ENCODE measurements around the gene FOXF1. TPM values are rescaled to one million over a fixed set of nuclear protein-coding genes. Genes with fewer than 3 reads are reported as not detected.

Gene FOXF1
- total RNA-seq, 1 experiment from 2014 or later, result 2.2 TPM

DNA sequence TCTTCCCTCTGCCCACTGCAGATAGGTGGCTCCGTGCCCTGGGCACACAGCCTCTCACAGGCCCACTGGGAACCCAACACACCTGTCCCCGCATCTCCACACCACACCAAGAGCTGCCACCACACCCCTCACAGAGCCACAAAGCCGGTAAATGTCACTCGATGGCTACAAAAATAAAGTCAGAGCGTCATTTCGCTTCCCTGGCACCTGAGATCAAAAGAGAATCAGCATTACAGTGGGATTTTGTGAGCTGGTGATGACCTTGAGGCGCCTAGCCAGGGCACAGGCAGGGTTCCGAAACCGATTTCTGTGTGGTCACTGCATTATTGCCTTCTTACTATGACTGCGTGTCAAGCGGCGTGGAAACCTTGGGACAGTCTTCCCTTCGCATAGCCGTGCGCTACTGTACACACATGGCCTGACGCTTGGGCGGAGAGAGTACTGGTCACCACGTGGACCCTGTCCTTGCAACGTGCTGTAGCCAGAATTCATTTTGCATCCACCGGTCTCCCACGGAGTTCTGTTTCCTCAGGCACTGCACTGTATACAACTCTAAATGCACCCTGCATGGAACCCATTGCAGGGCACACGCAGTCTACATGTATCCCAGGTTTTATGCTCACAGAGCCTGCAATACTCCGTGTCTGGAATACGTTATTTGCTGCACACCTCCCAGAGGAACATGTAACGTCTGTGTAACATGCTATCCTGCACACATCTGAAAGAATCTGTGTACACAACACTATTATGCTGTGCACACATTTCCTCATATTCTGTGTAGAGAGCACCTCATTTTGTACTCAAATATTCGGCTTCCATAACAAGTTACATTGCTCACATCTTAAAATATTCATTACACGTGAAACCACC is 5.8 kb upstream of the FOXF1 start:
- DNase-seq (ENCODE audit: low read depth), result no peak

DNA sequence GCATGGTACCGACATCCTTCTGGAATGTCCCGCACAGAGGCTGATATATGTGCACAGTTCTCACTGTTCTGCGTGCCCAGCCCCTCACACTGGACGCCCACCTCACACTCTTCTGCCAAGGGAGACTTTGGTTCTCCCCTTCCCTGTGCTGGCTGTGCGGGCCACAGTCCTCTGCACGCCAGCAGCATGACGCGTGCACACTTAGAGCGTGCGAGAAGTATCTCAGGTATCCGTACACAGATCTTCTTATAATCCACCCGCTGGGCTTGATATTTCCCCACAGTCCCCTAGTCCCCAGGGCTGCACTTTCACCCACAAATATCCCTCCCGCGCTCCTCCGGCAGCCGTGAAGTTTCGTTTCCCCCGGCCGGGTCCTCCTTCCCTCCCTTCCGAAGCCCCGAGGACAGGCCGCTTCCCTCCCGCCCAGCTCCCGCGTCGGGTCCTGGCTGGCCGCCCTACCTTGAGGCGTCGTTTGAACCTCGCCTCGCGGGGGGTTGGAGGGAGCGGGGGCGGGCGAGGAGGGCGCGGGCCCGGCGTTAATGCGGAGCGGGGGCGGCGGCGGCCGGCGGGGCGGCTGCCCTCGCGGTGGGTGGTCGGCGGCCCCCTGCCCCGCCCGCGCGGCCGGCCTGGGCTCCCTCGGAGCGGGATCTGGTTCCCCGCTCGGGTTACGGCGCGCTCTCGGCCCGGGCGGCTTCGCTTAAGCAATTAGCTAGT is 5.0 kb upstream of the FOXF1 start:
- peak; percentile 46 for DNase-seq (ENCODE audit: low read depth)

DNA sequence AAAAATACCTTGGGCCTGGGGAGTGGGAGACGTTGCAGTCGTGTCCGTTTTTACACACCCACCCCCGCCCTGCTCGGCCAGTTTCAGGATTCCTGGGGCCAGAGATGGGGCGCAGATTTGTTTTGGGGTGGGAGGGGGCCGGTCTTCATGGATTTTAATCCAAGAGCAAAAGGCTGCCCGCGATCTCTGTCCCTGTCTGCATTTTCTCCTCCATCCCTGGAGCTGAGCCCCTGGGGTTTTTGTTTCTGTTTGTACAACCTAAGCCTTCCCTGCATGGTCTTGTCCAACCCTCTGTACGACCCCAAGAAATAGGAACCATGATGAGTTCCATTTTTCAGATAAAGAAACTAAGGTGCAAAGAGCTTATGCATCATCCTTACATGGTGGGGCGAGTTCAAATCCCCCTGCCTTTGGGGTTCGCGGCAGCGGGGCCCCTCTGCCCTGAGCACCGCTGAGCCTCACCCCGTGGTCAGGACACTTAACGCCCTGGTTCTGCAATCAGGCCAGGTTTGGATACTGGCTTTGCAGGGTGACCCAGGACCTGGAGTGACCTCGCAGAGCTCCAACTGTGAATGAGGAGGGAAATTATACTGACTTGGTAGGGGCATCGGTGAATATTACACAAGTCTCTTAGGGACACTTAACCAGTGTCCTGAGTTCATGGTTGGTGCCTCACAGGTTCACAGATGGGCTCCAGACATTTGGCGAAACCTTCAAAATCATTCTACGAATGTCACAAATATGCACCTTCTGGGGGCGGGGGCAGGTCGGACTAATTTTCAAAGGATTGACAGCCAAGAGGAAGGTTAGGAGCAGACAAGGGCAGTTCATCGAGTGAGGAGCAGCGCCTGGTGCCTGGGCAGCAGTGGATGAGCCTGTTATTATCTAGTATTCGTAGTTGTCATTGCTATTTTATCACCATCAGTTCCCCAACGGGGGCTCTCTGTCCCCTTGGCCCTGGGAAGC is 4.1 kb upstream of the FOXF1 start:
- DNase-seq (ENCODE audit: low read depth), result no peak

DNA sequence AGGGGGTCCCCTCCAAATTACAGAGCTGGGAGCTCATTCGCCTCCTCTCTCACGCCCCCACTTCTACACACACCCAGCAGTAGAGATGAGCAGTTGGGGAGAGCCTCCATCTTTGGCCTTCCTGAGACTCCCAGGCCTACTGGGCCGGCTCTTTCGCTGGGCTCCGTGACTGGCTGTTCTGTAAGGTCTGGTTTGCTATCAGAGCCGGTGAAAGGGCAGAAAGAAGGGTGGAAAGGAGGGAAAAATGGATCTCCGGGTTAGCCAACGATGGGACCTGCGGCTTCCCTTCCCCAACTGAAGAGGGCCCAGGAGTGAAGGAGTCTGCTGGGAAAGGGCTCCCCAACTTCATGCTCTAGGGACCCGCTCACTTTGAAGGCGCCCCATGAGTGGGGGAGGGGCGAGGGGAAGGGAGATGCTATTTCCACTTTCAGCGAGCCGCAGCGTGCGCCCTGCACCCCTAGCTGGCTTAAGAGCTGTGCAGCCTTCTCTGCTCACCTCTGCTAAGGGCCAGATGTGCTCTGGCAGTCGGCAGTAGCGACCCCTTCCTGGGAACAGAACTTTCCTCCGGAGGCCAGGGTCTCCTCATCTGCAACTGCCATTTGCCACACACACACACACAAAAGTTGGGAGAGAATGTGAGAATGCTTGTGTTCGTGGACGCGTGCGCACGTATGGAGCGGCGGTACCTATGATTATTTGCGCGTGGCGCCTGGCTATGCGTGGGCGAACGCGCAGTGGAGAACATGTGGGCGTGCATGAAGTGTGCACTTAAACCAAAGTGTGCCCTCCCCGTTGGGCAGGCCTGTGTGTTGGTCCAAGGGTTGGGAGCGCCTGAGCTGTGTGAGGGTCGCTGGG is 2.9 kb upstream of the FOXF1 start:
- DNase-seq (ENCODE audit: low read depth), result no peak

DNA sequence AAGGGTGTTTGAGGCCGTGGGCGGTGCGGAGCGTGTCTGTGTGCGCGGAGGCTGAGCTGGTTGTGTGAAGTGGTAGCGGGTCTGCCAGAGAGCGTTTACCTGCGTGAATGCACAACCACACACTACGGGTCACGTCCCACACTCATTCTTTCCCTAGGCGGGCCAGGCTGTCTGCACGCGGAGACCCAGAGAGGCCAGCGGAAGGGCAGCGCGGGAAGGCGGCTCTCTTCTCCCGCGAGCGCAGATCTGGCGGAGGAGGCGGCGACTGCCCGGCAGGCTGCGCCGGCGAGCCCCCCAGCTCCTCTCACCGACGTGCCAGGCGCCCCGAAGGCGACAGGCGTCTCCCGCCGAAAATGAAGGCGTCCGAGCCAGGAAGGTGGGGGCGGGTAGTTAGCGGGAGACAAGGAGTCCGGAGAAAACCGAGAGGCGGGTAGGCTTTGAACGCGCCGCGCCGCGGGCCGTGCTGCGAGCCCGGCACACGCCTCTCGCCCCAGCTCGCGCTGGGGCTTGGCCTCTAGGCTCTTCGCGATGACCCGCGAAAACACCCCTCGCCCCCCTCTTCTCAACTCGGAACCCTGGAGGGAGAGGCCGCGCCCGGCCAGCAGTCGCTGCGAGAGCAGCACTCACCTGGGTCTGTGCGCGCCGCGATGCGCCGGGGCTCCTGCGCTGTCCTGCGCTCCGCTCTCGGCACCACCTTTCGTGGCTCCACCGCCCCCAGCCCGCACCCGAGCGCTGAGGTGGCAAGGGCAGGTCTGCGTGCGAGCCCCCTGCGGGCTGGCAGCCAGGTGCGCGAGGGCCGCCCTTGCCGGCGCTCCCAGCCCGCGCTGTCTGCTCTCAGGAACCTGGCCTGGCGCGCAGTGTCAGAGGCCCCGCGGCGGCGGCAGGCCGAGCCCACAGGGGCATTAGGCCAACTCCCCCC is 2.0 kb upstream of the FOXF1 start:
- peak; percentile 47 for DNase-seq (ENCODE audit: low read depth)

DNA sequence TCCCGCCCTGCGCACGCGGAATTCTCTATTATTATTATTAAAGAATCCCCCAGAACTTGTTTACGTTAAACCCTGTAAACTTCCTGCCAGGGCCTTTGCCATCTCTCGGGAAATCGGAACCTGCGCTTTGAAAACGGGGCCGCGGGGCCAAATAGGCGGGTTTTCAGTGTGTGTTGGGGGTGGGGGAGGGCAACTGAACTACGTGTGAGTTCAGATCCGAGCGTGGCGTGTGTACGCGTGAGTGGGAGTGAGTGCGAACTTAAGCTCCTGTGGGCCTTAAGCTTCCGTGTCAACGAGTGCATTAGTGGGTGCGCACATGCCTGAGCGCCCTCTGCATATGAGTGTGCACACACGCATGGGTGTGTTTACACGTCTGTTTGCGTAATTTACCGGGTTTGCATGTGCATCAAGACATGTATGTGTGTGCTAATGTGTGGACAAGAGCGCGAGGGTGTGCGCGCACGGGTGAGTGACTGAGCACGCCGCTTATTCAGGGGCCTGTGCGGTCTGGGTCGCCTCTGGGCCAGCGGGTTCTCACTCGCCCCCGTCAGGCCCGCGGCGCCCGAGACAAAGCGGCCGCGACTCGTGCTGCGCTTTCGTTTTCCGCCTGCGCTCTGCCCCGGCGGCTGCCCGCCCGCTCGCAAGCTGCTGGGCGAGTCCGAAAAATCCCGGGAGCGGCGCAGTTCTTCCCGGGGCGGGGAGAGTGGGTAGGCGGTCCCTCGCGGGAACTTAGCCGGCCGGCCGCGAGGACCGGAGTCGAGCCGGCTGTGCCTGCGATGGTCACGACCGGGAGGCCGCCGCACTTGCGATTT is 1.2 kb upstream of the FOXF1 start:
- DNase-seq (ENCODE audit: low read depth), result peak; percentile 82

DNA sequence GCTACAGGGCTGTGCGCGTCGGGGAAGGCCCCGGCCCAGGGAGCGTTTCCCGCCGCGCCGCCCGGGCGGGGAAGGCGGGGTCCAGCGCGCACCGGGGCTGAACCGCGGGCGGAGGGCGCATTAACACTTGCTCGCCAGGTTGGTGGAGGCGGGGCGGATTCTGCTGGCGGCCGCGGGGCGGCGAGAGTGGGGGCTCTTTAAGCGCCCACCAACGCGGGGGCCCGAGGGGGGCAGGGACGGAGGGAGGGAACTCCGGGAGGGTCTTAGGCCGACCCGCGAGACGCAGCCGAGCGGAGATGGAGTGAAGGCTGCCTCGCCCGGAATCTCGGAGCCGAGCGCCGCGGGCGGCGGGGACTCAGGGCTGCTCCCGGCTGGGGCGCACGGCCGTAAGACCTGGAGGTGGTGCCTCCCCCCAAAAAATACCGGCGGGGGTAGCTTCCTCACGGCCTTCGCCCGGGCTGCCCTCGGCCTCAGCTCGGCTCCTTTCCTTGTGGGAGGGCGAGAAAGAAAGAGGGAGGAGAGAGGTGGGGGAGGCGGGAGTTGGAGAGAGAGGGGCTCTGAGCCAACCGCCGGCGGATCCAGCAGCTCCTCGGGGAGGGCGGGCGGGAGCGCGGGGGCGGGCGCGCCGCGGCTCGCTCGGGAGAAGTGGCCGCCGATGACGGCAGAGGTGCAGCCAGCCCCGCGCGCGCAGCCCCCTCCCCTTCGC is 415 bp upstream of the FOXF1 start:
- DNase-seq (ENCODE audit: low read depth), result peak; percentile 88

DNA sequence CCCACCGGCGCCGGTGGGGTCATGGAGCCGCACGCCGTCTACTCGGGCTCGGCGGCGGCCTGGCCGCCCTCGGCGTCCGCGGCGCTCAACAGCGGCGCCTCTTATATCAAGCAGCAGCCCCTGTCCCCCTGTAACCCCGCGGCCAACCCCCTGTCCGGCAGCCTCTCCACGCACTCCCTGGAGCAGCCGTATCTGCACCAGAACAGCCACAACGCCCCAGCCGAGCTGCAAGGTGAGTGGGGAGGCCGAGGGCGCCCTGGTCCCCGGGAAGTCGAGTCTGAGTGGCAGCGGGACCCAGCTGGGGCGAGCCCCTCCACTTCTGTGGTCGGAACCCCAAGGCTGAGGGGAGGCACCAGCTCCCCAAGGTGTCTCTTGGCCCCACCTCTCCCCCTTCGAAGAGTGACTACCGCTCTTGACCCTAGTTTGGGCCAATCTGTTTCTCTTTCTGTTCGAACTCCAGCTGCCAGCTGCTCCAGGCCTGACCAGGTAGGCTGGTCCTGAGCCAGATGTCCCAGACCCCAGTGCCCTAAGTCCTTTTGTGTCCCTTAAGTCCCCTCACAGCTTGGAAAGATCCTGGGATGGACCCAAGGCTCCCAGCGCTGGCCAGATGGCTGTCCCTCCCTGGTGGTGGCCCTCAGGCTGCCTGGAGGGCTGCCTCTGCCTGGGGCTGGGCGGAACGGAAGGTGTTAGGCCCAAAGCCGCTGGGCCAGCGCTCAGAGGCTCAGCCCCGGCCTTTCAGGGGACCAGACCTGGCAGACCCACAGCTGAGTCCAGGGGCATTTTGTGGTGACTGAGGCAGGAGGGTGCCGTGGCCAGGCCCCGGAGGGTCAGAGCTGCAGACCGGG is 1.2 kb downstream of the FOXF1 start:
- DNase-seq (ENCODE audit: low read depth), result no peak

DNA sequence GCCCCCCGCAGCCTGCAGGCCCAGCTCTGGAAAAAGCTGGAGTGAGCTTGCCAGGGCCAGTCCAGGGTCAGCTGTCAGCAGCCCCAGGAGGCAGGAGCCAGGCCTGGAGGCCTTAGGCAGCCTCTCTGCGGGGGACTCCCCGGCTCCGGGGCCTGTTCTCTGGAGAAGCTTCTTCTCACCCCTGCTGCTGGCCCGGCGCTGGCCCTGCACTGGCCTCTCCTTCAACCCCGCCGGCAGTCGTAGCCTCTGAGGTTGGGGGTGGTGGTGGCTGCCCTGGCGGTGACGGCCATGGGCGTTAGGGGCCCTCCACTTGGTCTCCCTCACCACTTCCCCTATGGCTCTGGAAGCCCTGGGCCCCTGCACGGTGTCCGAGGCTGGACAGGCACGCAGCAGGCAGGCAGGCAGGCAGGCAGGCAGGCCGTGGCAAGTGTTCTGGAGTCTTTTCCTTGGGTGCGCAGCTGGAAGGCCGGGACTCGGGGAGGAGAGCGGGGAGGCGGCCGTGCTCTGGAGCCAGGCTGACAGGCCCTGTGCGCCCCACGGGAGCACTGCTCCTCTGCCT is 2.1 kb downstream of the FOXF1 start:
- DNase-seq (ENCODE audit: low read depth), result no peak

DNA sequence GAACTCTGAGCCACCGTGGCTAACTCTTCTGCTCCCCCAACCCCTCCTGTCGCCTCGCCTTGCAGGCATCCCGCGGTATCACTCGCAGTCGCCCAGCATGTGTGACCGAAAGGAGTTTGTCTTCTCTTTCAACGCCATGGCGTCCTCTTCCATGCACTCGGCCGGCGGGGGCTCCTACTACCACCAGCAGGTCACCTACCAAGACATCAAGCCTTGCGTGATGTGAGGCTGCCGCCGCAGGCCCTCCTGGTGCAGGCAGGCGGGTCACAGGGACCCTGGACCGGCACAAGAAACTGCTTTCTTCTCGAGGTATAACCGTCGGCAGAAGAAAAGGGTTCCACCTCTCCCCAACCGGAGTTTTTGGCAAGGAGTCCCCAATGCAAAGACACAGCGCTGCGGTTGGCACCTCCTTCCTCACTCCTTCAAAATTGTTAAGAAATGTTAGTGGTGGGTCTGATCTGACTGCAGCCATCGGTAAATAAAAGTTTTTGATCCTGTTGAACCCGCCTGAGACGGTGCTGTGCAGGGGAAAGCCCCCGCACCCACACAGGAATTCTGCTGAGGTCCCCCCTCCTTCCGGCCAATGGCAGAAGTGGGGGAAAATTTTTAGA is 2.6 kb downstream of the FOXF1 start:
- no peak for DNase-seq (ENCODE audit: low read depth)

DNA sequence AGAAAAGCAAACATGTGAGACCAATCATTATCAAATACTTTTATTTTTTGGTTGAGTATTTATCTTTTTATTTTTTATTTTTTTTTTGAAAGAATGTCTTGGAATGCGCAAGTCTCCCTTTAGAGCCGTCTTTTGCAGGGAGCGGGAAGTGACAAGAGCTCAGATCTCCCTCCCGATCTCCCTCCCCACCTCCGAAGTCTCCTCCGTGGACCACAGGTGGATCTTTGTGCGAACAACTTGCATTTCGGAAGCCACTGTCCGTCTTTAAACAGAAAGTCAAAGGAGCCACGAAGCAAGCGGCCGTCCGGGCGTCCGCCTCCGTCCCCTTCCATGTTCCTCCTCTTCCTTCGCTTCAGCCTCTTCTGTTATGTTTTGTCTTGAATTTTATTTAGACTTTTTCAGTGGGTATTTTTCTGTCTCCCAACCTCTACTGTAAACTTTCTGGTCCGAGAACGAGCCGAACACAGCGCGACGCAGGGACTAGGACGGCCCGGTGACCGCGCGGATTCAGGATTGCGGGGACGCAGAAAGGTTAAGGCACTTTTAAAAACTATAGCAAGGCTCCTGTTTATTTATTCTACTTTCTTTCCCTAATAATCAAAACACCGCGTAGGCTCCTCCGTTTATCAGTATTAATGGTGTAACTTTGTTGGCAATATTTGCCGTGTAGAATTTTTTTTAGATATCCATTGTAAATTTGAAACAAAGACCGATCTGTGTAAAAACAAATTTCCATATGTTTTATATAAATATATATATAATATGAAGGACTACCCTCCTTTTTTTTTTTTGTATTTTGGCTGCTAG is 3.3 kb downstream of the FOXF1 start:
- DNase-seq (ENCODE audit: low read depth), result no peak

DNA sequence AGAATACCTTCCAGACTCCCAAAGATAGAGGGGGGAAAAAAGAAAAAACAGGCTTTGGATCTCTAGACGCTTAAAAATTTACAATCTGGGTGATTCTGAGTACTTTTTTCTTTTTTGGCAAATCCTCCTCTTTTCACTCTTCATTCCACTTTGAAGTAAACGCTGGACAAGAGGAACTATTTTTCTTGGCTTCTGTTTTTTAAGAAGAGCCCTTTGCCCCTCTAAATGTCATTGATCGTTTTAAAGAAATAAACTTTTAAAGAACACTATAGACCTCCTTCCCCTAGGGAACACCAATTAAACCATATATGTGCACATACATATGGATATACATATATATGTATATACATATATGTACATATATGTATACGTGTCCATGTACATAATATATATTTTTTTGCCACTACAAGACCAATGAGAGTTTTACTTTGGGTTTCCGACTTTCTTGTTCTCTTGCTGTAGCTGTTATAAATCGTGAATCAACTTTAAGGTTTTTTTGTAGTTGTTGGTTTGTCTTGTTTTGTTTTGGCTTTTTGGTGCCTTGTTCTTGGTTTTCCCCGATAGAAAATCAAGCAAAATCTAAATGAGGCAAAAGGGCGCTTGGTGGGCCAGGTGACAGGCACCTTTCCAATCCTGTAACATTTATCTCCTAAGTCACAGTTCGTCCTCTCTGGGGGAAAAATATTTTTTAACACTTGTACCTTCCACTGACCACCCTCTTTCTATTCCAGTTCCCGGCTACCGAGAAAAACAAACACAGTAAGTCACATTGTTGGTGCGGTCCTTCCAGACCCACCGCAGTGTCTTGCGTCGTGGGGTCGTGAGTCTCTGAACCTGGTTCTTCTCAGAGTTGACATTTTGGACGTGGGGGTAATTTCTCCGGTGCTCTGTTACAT is 4.4 kb downstream of the FOXF1 start:
- no peak for DNase-seq (ENCODE audit: low read depth)

DNA sequence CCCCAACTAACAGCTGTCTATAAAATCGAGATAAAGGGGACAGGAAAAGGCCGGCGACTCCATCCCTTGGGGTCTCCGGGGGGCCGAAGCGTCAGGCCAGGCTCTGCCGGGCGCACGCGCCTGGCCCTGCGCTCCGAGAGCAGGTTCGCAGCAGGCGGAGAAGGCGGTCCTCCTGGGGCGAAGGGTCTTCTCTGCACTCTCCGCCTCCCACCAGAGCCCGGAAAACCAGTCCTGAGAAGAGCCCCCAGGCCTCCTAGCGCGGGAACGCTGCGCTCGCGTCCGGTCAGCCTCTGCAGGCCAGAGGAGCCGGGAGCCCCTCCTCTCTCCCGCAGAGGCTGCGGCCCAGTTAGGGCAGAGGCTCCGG is 5.1 kb downstream of the FOXF1 start:
- DNase-seq (ENCODE audit: low read depth), result no peak

DNA sequence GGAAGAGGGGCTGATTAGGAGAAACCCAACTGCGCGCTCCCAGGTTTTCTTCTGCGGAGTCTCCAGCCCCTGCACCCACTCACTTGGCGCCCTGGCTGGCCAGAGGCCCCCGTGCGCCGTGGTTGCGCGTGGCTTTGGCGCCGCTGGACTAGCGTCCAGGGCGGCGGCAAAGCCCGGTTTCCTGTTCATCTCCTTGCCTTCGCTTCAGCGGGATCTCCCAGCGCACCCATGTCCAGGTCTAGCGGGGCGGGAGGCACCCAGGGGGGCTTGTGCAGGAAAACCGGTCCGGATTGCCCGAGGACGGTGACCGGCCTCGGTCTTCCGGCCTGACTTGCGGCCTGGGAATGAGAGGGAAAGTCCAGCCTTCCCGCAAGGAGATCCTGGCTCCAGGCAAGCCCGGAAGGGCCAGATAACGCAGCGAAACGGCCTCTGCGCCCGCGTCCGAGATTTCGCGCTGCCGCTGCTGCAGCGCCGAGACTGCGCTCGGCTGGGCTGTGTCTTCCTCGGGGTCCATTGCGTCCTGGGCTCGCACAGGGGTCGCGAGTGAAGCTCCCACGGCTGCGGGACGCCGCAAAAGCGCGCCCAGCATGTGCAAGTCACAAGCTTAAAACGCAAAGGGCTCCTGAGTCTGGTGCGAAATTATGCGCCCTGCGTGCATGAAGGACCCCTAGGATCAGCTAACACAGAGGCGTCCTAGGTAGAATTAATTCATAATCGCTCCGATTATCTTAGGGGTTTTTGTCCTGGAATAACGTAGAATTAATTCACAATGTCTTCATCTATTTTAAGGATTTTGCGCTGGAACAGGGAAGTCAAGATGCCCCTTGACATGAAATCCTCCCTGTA is 5.7 kb downstream of the FOXF1 start:
- no peak for DNase-seq (ENCODE audit: low read depth)

All from Daoy (cell line).